ENCODE results near the gene CSTA.
"Not testable (repeated sequence)": the region's sequence is repeated elsewhere in the genome, so short reads cannot be mapped to it uniquely, and the experiment has no call there.

Gene CSTA

GRCh38 chr3:122364490-122364889, 39.4 kb downstream of the CSTA start:
- TF ChIP-seq PAX5 (IDR thresholded peaks at IDR 0.05; ENCODE audit: insufficient read depth, low read length, severe bottlenecking) = no peak
- TF ChIP-seq POU2F2 (IDR thresholded peaks at IDR 0.05; ENCODE audit: low read depth, low read length) = no peak
- TF ChIP-seq TAF1 (IDR thresholded peaks at IDR 0.05; ENCODE audit: low read depth, low read length) = no peak
- no peak for TF ChIP-seq SPI1 (IDR thresholded peaks at IDR 0.05; ENCODE audit: low read depth, low read length)
- TF ChIP-seq POLR2AphosphoS5 (IDR thresholded peaks at IDR 0.05; ENCODE audit: low read depth, low read length) = no peak
- no peak for TF ChIP-seq POLR2A (IDR thresholded peaks at IDR 0.05; ENCODE audit: low read depth, low read length)
- DNase-seq (ENCODE audit: insufficient read length, low spot score) = no peak
- no peak for FAIRE-seq

- DNase-seq (ENCODE audit: insufficient read length, low spot score) (no peak), FAIRE-seq (no peak)
- TF ChIP-seq POU2F2 (IDR thresholded peaks at IDR 0.05; ENCODE audit: low read depth, low read length) (no peak), POLR2A (IDR thresholded peaks at IDR 0.05; ENCODE audit: low read depth, low read length) (no peak), POLR2AphosphoS5 (IDR thresholded peaks at IDR 0.05; ENCODE audit: low read depth, low read length) (no peak), TAF1 (IDR thresholded peaks at IDR 0.05; ENCODE audit: low read depth, low read length) (no peak), SPI1 (IDR thresholded peaks at IDR 0.05; ENCODE audit: low read depth, low read length) (no peak), PAX5 (IDR thresholded peaks at IDR 0.05; ENCODE audit: insufficient read depth, low read length, severe bottlenecking) (no peak)
Measured at GRCh38 chr3:122365073-122365472, 40.0 kb downstream of the CSTA start.

DNA sequence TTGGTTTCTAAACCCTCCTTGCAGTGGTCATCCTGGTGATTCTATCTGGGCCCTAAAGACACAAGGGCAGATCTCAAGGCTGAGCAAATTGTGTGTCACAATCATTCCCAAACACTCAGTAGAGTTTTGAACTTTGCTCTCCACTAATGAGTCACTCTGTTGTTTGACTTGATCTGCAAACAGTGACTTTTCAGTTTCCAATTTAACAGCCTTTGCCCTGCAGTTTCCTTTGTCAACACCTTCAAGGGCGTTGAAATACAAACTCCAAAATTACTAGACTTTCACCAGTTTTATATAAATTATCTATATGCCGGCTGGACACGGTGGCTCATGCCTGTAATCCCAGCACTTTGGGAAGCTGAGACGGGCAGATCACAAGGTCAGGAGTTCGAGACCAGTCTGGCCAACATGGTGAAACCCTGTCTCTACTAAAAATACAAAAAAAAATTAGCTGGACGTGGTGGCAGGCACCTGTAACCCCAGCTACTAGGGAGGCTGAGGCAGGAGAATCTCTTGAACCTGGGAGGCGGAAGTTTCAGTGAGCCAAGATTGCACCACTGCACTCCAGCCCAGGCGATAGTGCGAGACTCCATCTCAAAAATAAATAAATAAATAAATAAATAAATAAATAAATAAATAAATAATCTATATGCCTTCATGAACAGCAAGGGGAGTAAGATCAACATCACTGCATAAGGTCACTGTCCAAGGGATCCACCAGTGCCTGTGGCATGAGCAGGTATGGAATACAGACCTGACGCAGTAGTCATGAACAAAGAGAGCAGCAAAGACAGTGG, 40.7 kb downstream of the CSTA start:
- not testable (repeated sequence) for DNase-seq (ENCODE audit: insufficient read length, low spot score); FAIRE-seq

DNA sequence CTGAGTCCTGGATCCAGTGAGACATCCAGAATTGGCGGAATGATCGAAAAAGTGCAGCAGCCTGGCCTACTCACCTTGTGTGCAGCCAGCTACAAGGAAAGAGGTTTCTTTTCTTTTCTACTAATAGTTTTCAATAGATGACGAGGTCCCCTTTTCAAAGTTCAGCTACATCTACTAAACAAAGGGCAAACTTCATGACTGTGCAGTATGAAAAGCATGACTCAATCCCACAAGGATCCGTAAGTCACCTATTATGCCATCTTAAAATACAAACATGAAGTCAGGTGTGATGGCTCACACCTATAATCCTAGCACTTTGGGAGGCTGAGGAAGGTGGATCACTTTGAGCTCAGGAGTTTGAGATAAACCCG, 41.3 kb downstream of the CSTA start:
- no peak for TF ChIP-seq POU2F2 (IDR thresholded peaks at IDR 0.05; ENCODE audit: low read depth, low read length)
- TF ChIP-seq POLR2AphosphoS5 (IDR thresholded peaks at IDR 0.05; ENCODE audit: low read depth, low read length) = no peak
- TF ChIP-seq SPI1 (IDR thresholded peaks at IDR 0.05; ENCODE audit: low read depth, low read length) = no peak
- no peak for TF ChIP-seq PAX5 (IDR thresholded peaks at IDR 0.05; ENCODE audit: insufficient read depth, low read length, severe bottlenecking)
- TF ChIP-seq POLR2A (IDR thresholded peaks at IDR 0.05; ENCODE audit: low read depth, low read length) = no peak
- TF ChIP-seq TAF1 (IDR thresholded peaks at IDR 0.05; ENCODE audit: low read depth, low read length) = no peak
- FAIRE-seq (peak; percentile 57), DNase-seq (ENCODE audit: insufficient read length, low spot score) (no peak)

DNA sequence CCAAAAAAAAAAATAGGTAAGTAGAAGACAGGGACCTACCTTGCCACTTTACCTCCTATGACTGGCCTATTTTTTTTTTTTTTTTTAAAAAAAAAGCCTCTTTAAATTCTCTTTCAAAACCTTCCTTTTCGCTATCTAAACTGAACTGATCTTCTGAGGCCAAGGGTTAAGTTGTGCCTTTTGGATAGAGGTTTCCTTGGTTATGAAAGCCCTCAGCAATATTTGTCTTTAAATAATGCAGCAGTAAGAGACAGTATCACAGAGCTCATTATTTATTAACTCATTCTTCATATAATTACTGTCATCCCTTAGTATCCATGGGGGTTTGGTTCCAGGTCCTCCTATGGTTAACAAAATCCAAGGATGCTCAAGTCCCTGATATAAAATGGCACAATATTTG, 49.0 kb downstream of the CSTA start:
- FAIRE-seq = no peak
- TF ChIP-seq POLR2A (IDR thresholded peaks at IDR 0.05; ENCODE audit: low read depth, low read length) = no peak
- TF ChIP-seq SPI1 (IDR thresholded peaks at IDR 0.05; ENCODE audit: low read depth, low read length) = no peak
- no peak for TF ChIP-seq POLR2AphosphoS5 (IDR thresholded peaks at IDR 0.05; ENCODE audit: low read depth, low read length)
- TF ChIP-seq PAX5 (IDR thresholded peaks at IDR 0.05; ENCODE audit: insufficient read depth, low read length, severe bottlenecking) = no peak
- no peak for TF ChIP-seq POU2F2 (IDR thresholded peaks at IDR 0.05; ENCODE audit: low read depth, low read length)
- no peak for TF ChIP-seq TAF1 (IDR thresholded peaks at IDR 0.05; ENCODE audit: low read depth, low read length)
- no peak for DNase-seq (ENCODE audit: insufficient read length, low spot score)

DNA sequence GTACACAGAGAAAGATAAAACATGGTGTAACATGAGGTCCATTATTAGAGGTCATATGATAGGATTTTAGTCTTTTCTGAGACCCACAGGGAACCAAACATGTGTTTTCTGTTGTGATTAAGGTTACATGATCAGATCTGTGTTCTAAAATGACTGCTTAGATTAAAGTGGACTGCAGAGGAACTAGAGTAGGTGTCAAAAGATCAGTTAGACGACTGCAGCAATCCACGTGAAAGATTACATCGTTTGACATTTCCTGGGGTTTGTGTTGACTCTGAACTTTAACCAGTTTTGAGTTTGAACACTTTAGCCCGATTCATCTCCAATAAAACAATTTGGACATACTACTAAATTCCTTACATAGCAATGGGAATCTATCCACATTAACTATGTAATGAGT, 52.9 kb downstream of the CSTA start:
- DNase-seq (ENCODE audit: insufficient read length, low spot score) (no peak), FAIRE-seq (peak; percentile 60)
- no peak for TF ChIP-seq POLR2A (IDR thresholded peaks at IDR 0.05; ENCODE audit: low read depth, low read length)
- TF ChIP-seq SPI1 (IDR thresholded peaks at IDR 0.05; ENCODE audit: low read depth, low read length) = no peak
- no peak for TF ChIP-seq POU2F2 (IDR thresholded peaks at IDR 0.05; ENCODE audit: low read depth, low read length)
- no peak for TF ChIP-seq POLR2AphosphoS5 (IDR thresholded peaks at IDR 0.05; ENCODE audit: low read depth, low read length)
- TF ChIP-seq PAX5 (IDR thresholded peaks at IDR 0.05; ENCODE audit: insufficient read depth, low read length, severe bottlenecking) = no peak
- no peak for TF ChIP-seq TAF1 (IDR thresholded peaks at IDR 0.05; ENCODE audit: low read depth, low read length)

DNA sequence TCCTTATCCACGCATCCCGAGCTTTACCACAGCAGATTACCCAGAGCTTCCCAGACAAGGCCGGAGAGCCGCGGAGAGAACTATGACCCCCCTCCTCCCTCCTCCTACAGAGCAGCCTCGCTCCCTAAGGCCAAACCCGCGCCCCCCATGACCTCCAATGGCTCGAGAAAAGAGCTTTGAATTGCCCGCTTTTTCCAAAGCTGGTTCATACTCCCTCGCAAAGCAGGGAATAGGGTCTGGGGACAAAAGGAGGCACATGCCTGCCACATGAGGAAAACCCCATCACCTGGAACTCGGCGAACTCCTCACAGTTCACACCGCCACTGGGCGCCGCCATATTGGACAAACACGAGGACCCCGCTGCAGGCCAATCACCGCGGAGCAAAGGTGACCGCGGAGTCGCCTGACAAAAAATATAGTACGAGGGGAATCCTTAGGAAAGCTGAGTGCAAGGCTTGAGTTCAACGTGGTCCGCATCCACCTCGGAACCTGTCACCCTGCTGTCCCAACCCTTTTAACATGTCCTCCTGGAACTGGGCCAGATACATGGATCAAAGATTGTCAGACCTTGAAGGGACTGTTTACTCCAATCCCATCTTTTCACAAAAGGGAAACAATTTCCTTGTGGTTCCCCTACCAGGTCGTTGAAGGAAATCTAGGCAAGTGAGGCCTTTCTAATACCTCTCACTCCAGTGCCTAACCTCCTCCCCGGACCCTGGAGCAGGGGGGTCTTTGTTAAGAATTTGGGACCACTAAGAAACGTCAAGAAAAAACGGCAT, 58.0 kb downstream of the CSTA start, which contains the start of gene MIX23:
Gene MIX23, minus strand, starts transcription at position 344 of the 779 bp plus-strand sequence. Its CDS starts 7 bp downstream, at position 337.
- TF ChIP-seq POLR2AphosphoS5 (IDR thresholded peaks at IDR 0.05; ENCODE audit: low read depth, low read length) = peak; percentile 87
- no peak for TF ChIP-seq SPI1 (IDR thresholded peaks at IDR 0.05; ENCODE audit: low read depth, low read length)
- TF ChIP-seq POU2F2 (IDR thresholded peaks at IDR 0.05; ENCODE audit: low read depth, low read length) = 0 out of 2 replicates have a peak, but pooled peaks have one; percentile 44
- TF ChIP-seq POLR2A (IDR thresholded peaks at IDR 0.05; ENCODE audit: low read depth, low read length) = peak; percentile 63
- peak; percentile 81 for TF ChIP-seq TAF1 (IDR thresholded peaks at IDR 0.05; ENCODE audit: low read depth, low read length)
- TF ChIP-seq PAX5 (IDR thresholded peaks at IDR 0.05; ENCODE audit: insufficient read depth, low read length, severe bottlenecking) = no peak
- FAIRE-seq (peak; percentile 91), DNase-seq (ENCODE audit: insufficient read length, low spot score) (peak; percentile 44)

DNA sequence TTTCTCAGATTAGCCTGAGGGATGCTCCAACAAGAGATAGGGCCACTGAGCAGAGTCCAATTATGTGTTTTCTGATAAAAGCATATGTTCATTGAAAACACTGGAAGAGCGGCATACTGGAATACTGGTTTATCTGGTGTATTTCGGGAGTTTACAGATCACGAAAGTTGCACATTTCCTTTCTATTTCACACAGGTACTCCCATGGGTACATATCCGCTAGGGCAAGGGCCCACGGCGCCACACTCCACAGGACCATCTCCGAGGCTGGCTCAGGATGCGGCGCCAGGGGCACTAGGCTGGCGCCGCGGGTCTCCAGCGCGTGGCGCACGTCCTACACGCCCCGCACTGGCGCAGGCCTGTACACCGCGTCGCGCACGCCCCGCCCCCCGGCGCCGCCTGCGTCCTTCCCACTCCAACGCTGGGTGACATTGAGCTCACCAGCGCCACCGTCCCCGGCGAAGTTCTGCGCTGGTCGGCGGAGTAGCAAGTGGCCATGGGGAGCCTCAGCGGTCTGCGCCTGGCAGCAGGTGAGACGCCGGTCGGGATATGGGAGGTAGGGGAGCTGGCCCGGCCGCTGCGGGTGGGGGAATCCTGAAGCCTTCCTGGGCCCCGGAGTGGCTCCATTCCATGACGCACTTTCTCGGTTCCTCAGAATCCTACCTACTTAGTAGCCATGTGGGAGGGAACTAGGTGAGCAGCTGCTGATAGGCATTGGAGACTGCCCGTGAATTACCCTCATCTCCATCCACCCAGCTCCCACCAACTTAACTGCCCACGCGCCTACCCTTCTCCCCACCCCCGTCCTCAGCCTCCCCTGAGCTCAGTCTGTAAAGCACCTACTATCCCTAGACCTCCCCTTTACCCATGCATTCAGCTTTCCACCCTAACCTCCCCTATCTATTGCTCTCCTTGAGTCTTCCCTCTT, 59.0 kb downstream of the CSTA start, which contains the start of gene FAM162A:
Gene FAM162A, plus strand, starts transcription at position 412 of the 927 bp plus-strand sequence. Its CDS starts 84 bp downstream, at position 496.
- peak; percentile 81 for TF ChIP-seq POLR2AphosphoS5 (IDR thresholded peaks at IDR 0.05; ENCODE audit: low read depth, low read length)
- TF ChIP-seq SPI1 (IDR thresholded peaks at IDR 0.05; ENCODE audit: low read depth, low read length) = peak; percentile 52
- TF ChIP-seq PAX5 (IDR thresholded peaks at IDR 0.05; ENCODE audit: insufficient read depth, low read length, severe bottlenecking) = no peak
- TF ChIP-seq POLR2A (IDR thresholded peaks at IDR 0.05; ENCODE audit: low read depth, low read length) = peak; percentile 84
- TF ChIP-seq TAF1 (IDR thresholded peaks at IDR 0.05; ENCODE audit: low read depth, low read length) = peak; percentile 84
- TF ChIP-seq POU2F2 (IDR thresholded peaks at IDR 0.05; ENCODE audit: low read depth, low read length) = no peak; the same call in 1 of the 2 replicates
- FAIRE-seq = peak; percentile 99
- peak; percentile 77 for DNase-seq (ENCODE audit: insufficient read length, low spot score)

All from GM12891 (cell line).